ES-I3 (cell line): Measurements from ENCODE around the gene COL25A1.

Experiments used
- H3K36me3 ChIP-seq: 2 replicates; pipeline ENCODE4 v1.6.1; 2013; ENCODE audit warnings: mild to moderate bottlenecking, low read length, control low read depth, moderate library complexity; ENCODE audit not compliant: insufficient read depth
- H3K4me1 ChIP-seq: 2 replicates; pipeline ENCODE4 v1.6.1; 2013; ENCODE audit warnings: mild to moderate bottlenecking, control low read depth, low read length; ENCODE audit not compliant: insufficient read depth
- H3K9ac ChIP-seq: 2 replicates; pipeline ENCODE4 v1.6.1; 2013; ENCODE audit warnings: low read depth, mild to moderate bottlenecking, low read length, moderate library complexity
- H3K9me3 ChIP-seq: 2 replicates; pipeline ENCODE4 v1.6.1; 2013; ENCODE audit warnings: mild to moderate bottlenecking, low read length, moderate library complexity; ENCODE audit not compliant: control insufficient read depth, insufficient read depth

COL25A1 gene

DNA sequence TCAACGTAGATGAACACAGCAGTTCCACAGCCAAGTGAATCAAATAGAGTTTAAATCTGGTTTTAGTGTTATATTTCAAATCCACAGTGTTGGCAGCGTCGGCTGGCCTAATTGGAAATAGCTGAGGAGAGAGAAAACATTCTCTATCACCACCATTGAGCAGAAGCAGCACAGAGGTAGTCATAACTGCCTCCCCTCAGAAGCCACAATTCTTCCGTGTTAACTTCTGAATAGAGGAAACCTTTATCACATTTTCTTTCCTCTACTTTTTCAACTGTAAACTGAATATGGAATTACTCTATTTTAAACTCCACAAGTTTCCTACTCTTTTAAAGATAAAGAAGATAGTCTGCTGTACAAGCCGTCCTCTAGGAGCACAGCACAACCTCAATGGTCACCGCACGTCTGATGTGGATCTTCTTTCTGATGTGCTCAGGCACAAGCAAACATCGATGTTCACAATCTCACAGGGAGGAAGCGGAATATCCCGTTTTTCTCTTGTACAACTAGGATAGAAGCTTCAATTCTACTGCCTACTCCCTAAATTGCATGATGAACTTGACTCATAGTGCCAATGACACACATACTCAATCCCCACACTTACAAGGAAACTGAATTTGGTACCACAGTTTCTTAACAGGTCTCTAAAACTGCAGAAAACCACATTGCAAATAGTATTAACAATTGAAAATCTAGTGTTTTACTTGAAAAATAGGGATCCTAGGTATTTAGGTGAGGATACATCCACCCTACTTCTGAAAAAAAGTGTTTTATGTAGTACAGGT lies 321.8 kb downstream of the COL25A1 start:
- no peaks in the 10 kb centered on the region for H3K4me1 ChIP-seq
- H3K36me3 ChIP-seq: no peaks in the 10 kb centered on the region
- H3K9ac ChIP-seq: no peak overlapping the region
- H3K9me3 ChIP-seq: no peaks in the 10 kb centered on the region

DNA sequence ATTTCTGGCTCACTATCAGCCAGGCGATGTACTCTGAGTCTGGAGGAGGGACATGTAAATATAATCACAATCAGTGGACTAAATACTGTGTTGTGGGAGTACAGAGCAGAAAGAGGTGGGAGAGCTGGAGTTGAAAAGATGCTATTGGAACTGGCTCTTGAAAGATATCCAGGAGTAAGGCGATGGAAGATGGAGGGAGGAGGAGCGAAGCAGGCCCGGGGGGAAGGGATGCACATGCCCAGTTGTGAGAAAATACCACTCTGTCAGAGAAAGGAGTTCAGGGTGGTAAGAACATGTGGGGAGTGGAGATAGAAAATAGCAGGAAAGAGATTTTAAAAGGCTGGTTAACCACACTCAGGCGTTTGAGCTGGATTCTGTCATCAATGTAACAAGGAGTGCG lies 322.7 kb downstream of the COL25A1 start:
- no peak overlapping the region for H3K9ac ChIP-seq
- H3K9me3 ChIP-seq: no peaks in the 10 kb centered on the region
- no peaks in the 10 kb centered on the region for H3K4me1 ChIP-seq
- H3K36me3 ChIP-seq: no peaks in the 10 kb centered on the region

DNA sequence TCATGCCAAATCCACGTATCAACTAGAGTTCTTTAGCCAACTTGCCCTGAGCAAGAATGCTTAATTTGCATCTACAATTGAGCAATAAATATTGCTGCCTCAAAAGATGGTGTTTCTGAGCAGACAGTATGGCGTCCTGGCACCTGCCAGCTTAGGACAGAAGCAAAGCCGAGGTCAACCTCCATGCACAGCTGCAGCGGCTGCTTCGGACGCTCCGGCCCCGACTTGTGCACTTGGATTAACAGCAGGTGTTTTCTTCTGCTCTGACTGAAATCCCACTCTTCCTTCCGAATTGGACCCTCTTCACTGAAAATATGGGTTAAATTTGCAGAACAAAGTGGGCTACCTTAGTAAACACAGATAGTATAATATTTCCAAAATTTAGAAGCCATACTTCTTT lies 324.4 kb downstream of the COL25A1 start:
- H3K4me1 ChIP-seq: no peaks in the 10 kb centered on the region
- no peaks in the 10 kb centered on the region for H3K36me3 ChIP-seq
- H3K9ac ChIP-seq: no peak overlapping the region
- no peaks in the 10 kb centered on the region for H3K9me3 ChIP-seq

GRCh38 chr4:108972613-108973283 lies 329.7 kb downstream of the COL25A1 start:
- no peaks in the 10 kb centered on the region for H3K9me3 ChIP-seq
- H3K36me3 ChIP-seq: no peaks in the 10 kb centered on the region
- H3K9ac ChIP-seq: no peak overlapping the region
- H3K4me1 ChIP-seq: 0 out of 2 replicates have a peak, but pooled peaks cover 3% of the 10 kb centered on the region

DNA sequence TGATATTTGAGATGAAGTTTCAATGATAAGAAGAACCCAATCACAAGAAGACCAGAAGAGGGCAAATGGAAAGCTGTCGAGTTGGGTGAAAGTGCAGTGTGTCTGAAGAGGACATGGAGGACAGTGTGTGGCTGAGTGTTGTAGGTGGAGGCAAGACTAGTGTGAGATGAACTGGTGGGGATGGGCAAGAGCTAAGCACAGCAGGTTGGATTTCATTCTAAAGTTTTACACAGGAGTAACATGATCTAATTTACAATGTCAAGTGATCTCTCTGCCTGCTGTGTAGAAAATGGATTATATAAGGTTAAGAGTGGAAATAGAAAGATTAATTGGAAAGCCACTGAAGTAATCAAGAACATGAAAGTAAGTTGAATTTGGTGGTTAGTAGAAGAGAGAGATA lies 331.0 kb downstream of the COL25A1 start:
- 0 out of 2 replicates have a peak, but pooled peaks cover 3% of the 10 kb centered on the region for H3K4me1 ChIP-seq
- no peaks in the 10 kb centered on the region for H3K36me3 ChIP-seq
- no peaks in the 10 kb centered on the region for H3K9me3 ChIP-seq
- no peak overlapping the region for H3K9ac ChIP-seq

GRCh38 chr4:108965472-108966076 lies 336.9 kb downstream of the COL25A1 start:
- Histone ChIP-seq H3K36me3 (no peaks in the 10 kb centered on the region), H3K9ac (no peak overlapping the region), H3K9me3 (no peaks in the 10 kb centered on the region), H3K4me1 (0 out of 2 replicates have a peak, but pooled peaks cover 2% of the 10 kb centered on the region)

DNA sequence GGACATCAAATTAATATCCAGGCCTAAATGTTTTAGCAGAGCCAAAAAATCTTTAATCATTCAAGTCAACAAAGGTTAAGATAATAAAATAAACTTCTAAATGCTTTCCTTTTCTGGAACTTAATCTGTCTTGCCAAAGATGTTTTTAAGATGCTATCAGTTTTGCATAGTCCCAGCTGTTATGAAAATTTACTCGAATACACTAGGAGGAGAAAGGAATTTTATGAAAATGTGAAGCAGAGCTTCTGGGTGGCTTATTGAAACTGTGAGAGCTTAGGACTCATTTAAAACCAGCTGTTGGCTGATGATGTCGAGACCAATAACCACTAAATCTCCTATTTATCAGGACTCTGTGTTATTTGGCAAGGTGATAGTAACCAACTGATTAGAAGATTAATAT lies 337.4 kb downstream of the COL25A1 start:
- 0 out of 2 replicates have a peak, but pooled peaks cover 2% of the 10 kb centered on the region for H3K4me1 ChIP-seq
- no peaks in the 10 kb centered on the region for H3K9me3 ChIP-seq
- no peaks in the 10 kb centered on the region for H3K36me3 ChIP-seq
- no peak overlapping the region for H3K9ac ChIP-seq

- Histone ChIP-seq H3K36me3 (no peaks in the 10 kb centered on the region), H3K4me1 (0 out of 2 replicates have a peak, but pooled peaks cover 2% of the 10 kb centered on the region), H3K9me3 (no peaks in the 10 kb centered on the region), H3K9ac (no peak overlapping the region)
Measured at GRCh38 chr4:108963910-108964309, 338.5 kb downstream of the COL25A1 start.

GRCh38 chr4:108959491-108959890 lies 343.0 kb downstream of the COL25A1 start:
- Histone ChIP-seq H3K36me3 (no peaks in the 10 kb centered on the region), H3K9ac (no peak overlapping the region), H3K4me1 (0 out of 2 replicates have a peak, but pooled peaks cover 2% of the 10 kb centered on the region), H3K9me3 (no peaks in the 10 kb centered on the region)

DNA sequence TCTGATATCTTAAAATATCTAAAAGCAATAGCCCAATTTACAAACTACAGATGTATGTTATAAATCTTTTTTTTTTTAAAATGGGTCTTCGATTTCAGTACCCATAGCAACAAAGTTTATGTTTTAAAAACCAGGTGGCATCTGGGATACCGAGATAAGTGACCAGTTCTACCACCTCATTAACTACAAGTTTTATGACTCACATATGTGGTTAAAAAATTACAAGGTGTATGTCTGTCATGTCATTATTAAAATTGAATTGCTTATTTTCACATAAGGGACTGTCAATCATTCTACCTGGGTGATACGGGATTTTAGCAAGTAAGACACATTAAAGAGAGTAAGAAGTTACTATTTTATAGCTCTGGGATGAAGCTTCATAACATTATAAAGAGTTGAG lies 347.6 kb downstream of the COL25A1 start:
- Histone ChIP-seq H3K9ac (no peak overlapping the region), H3K4me1 (no peaks in the 10 kb centered on the region), H3K36me3 (no peaks in the 10 kb centered on the region), H3K9me3 (no peaks in the 10 kb centered on the region)

- Histone ChIP-seq H3K36me3 (no peaks in the 10 kb centered on the region), H3K9ac (no peak overlapping the region), H3K4me1 (no peaks in the 10 kb centered on the region), H3K9me3 (no peaks in the 10 kb centered on the region)
Measured at GRCh38 chr4:108953941-108954340, 348.5 kb downstream of the COL25A1 start.

- Histone ChIP-seq H3K9me3 (no peaks in the 10 kb centered on the region), H3K36me3 (no peaks in the 10 kb centered on the region), H3K4me1 (no peaks in the 10 kb centered on the region), H3K9ac (no peak overlapping the region)
Measured at GRCh38 chr4:108950158-108950915, 352.1 kb downstream of the COL25A1 start.

DNA sequence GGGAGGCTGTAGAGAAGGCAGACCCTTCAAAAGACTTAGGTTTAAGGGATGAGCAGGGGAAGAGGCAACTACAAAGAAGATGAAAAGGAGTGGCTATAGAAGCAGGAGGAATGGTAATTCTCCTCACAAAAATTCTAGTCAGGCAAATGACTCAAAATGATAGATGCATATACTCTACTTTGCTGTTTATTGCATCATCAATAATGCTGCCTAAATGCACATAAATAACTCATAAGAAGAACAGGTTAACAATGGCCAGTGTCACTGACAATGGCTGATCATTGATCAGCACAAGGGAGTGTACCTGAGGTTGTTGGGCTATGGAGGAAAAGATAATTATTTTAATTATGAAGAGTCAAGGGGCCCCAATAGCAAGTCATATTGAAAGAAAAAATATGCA lies 354.9 kb downstream of the COL25A1 start:
- H3K9ac ChIP-seq: no peak overlapping the region
- H3K36me3 ChIP-seq: no peaks in the 10 kb centered on the region
- no peaks in the 10 kb centered on the region for H3K4me1 ChIP-seq
- H3K9me3 ChIP-seq: no peaks in the 10 kb centered on the region

DNA sequence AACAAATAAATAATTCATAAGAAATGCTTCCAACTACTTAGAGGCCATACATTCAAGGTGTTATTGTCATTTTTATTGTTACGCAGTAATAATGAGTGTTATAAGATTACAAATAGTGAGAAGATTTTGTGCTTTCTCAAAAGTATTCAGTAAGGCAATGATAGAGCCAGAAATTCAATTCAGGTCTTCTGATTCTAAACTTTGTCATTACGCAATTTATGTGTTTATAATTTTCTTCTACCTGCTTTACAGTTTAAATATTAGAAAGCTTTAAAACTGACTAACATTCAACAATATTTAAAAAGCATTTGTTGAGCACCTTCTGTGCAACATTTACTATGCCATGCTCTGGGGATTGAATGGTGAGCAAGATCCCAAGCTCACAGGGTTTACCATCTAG lies 356.2 kb downstream of the COL25A1 start:
- no peaks in the 10 kb centered on the region for H3K4me1 ChIP-seq

More for the DNA sequence above, 356.2 kb downstream of the COL25A1 start:
- no peaks in the 10 kb centered on the region for H3K9me3 ChIP-seq
- no peak overlapping the region for H3K9ac ChIP-seq
- no peaks in the 10 kb centered on the region for H3K36me3 ChIP-seq
